GM19324 (cell line): ENCODE results near the gene HAND1.

Source experiments
- ATAC-seq: cut with Tn5 transposase; IDR thresholded peaks from one replicate; pipeline ENCODE4 v1.9.1; 2021; ENCODE audit warnings: mild to moderate bottlenecking, moderate library complexity; ENCODE audit not compliant: unreplicated experiment, low FRiP score

The HAND1 gene

GRCh38 chr5:154506049-154506715 is 28.2 kb upstream of the HAND1 start:
- no peak for ATAC-seq

- ATAC-seq: no peak
These were observed 27.5 kb upstream of the HAND1 start for GRCh38 chr5:154505567-154505966.

GRCh38 chr5:154503698-154504039 is 25.6 kb upstream of the HAND1 start:
- ATAC-seq: no peak

- ATAC-seq: no peak
These were observed 24.2 kb upstream of the HAND1 start for GRCh38 chr5:154502180-154502579.

GRCh38 chr5:154501566-154501965 is 23.5 kb upstream of the HAND1 start:
- no peak for ATAC-seq

- no peak for ATAC-seq
These were observed 21.0 kb upstream of the HAND1 start for GRCh38 chr5:154498994-154499393.

GRCh38 chr5:154498591-154498990 is 20.6 kb upstream of the HAND1 start:
- ATAC-seq: no peak

GRCh38 chr5:154494036-154494435 is 16.0 kb upstream of the HAND1 start:
- ATAC-seq: no peak

- ATAC-seq: no peak
These were observed 15.2 kb upstream of the HAND1 start for GRCh38 chr5:154493274-154493673.

GRCh38 chr5:154491941-154492340 is 13.9 kb upstream of the HAND1 start:
- ATAC-seq: no peak

- ATAC-seq: peak; percentile 87
These were observed 9.5 kb upstream of the HAND1 start for GRCh38 chr5:154487541-154487940.

GRCh38 chr5:154486427-154486866 is 8.4 kb upstream of the HAND1 start:
- ATAC-seq: no peak

- no peak for ATAC-seq
These were observed 7.9 kb upstream of the HAND1 start for GRCh38 chr5:154485850-154486426.

- ATAC-seq: no peak
These were observed 7.1 kb upstream of the HAND1 start for GRCh38 chr5:154485096-154485491.

- ATAC-seq: no peak
These were observed 6.5 kb upstream of the HAND1 start for GRCh38 chr5:154484393-154485095.

- ATAC-seq: no peak
These were observed 5.8 kb upstream of the HAND1 start for GRCh38 chr5:154483654-154484392.

- no peak for ATAC-seq
These were observed 4.8 kb upstream of the HAND1 start for GRCh38 chr5:154482528-154483449.

- ATAC-seq: no peak
These were observed 3.8 kb upstream of the HAND1 start for GRCh38 chr5:154481584-154482381.

GRCh38 chr5:154480847-154481246 is 2.8 kb upstream of the HAND1 start:
- ATAC-seq: no peak
